Kidney (tissue), 14 donors: Measurements from ENCODE around the gene TMEM198. TPM values are rescaled to one million over a fixed set of nuclear protein-coding genes. Genes with fewer than 3 reads are reported as not detected.

ENCODE experiments used
- DNase-seq, 5 donors: peaks; one replicate each; pipeline ENCODE4 v3.0.0-alpha.2; 2013 to 2020
- FAIRE-seq: peaks from 2 replicates; lab custom pipeline; 2012; peaks lifted over from hg19 to GRCh38; lab: Jason Lieb, UNC
- H3K27ac ChIP-seq, 2 donors: one replicate each; pipeline ENCODE4 v1.7.0; 2013; ENCODE audit warnings: low read depth in 2 of 2, low read length in 2 of 2, inconsistent platforms in 1 of 2
- H3K27me3 ChIP-seq: one replicate; pipeline ENCODE4 v1.7.1; 2013; ENCODE audit warnings: low read length, inconsistent platforms; ENCODE audit not compliant: control insufficient read depth, insufficient read depth
- H3K36me3 ChIP-seq, 3 donors: one replicate each; pipeline versions ENCODE4 v1.7.0 to v1.7.1; 2013; ENCODE audit warnings: low read length in 3 of 3, control low read depth in 1 of 3, inconsistent platforms in 1 of 3; ENCODE audit not compliant: insufficient read depth in 3 of 3, control insufficient read depth in 2 of 3
- H3K4me1 ChIP-seq, 3 donors: one replicate each; pipeline versions ENCODE4 v1.7.0 to v1.7.1; 2013; ENCODE audit warnings: low read length in 3 of 3, inconsistent platforms in 1 of 3, low read depth in 1 of 3; ENCODE audit not compliant: control insufficient read depth in 2 of 3, insufficient read depth in 2 of 3
- H3K4me3 ChIP-seq, 3 donors: one replicate each; pipeline versions ENCODE4 v1.7.0 to v1.8.1; 2013; ENCODE audit warnings: low read length in 3 of 3, control low read depth in 1 of 3, inconsistent platforms in 1 of 3
- H3K9ac ChIP-seq, 3 donors: one replicate each; pipeline versions ENCODE4 v1.7.0 to v1.7.1; 2013; ENCODE audit warnings: low read length in 3 of 3, control low read depth in 1 of 3, inconsistent platforms in 1 of 3
- H3K9me3 ChIP-seq, 3 donors: one replicate each; pipeline versions ENCODE4 v1.7.0 to v1.7.1; 2013; ENCODE audit warnings: low read length in 3 of 3, control low read depth in 1 of 3, inconsistent platforms in 1 of 3; ENCODE audit not compliant: control insufficient read depth in 2 of 3, insufficient read depth in 1 of 3
- intact Hi-C: fragments of 100-400 bp; cut with DNase I; formaldehyde crosslinking; loops from one replicate; pipeline ENCODE4 v1.11.1; 2022
- polyA plus RNA-seq: library from polyadenylated mRNA; stranded (reverse); fragments of 350-450 nt; fragmentation: Illumina TruSeq; extraction: RNeasy Lipid Tissue Mini Kit (QIAGEN cat#74804); gene quantifications from one replicate; pipeline ENCODE4 v1.2.3, GENCODE V29; 2014; ENCODE audit warnings: low read depth, low replicate concordance; ENCODE audit not compliant: insufficient read depth
- total RNA-seq: library from RNA; stranded (reverse); fragmentation: NEBNext Ultra II Directional; extraction: Animal tissue kit (Norgen Biotek cat#: 25700); gene quantifications from one replicate; pipeline ENCODE4 v1.2.1, GENCODE V29; 2021
- TF ChIP-seq, protein P1 (sequence below): IDR thresholded peaks from 3 replicates; pipeline ENCODE4 v1.5.1; 2012; ENCODE audit warnings: mild to moderate bottlenecking, moderate library complexity, borderline replicate concordance; ENCODE audit not compliant: insufficient read depth; ENCODE audit errors: extremely low read depth
- donor health status: control.
- donor health status: control.
- donor health status: control.
- donor health status: control.
- donor health status: control.
- donor health status: DM: yes; HTN: yes; CAD: no.
- donor health status: Normal renal cell carcinoma (clear cell type).

TMEM198 gene
- total and polyA plus RNA-seq, 2 donors from 2014 or later: 4.2 to 4.5 TPM

DNA sequence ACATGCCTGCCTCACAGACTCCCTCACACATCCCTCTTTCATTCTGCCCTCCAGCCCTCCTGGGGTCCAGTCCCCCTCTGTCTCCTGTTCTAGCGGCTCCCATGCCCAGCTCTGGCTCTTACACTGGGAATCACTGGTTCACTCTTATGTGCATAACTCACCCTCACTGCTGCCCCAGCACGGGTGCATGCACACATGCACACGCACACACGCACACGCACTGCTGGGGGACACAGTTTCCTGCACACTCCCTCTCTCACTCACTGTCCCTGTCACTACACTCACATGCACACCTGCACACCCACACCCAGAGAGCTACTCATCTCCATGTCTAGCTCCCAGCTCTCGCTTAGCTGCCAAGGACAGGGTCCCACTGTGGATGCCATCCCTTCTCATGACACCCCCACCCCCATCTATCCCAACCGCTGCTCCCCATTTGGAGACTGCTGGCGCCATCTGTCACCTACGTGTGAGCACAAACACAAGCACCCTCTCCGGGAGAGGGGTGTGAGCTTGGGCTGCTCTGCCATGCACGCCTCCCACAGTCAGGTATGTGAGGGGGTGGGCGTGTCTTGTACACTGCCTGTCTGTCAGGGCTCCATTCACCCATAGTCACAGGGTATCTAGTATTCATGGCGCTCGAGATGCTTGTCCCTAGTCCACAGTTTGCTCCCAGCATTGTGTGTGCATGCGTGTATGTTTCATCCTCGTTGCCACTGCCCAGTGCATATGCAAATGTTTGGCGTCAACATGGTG, 27.8 kb upstream of the TMEM198 start:
- no peak overlapping the region for H3K9ac ChIP-seq
- H3K36me3 ChIP-seq: no peaks in the 10 kb centered on the region
- H3K4me3 ChIP-seq: no peak overlapping the region
- FAIRE-seq: no peak
- H3K9me3 ChIP-seq: no peaks in the 10 kb centered on the region
- no peaks in the 10 kb centered on the region for H3K27me3 ChIP-seq
- TF ChIP-seq, protein P1, sequence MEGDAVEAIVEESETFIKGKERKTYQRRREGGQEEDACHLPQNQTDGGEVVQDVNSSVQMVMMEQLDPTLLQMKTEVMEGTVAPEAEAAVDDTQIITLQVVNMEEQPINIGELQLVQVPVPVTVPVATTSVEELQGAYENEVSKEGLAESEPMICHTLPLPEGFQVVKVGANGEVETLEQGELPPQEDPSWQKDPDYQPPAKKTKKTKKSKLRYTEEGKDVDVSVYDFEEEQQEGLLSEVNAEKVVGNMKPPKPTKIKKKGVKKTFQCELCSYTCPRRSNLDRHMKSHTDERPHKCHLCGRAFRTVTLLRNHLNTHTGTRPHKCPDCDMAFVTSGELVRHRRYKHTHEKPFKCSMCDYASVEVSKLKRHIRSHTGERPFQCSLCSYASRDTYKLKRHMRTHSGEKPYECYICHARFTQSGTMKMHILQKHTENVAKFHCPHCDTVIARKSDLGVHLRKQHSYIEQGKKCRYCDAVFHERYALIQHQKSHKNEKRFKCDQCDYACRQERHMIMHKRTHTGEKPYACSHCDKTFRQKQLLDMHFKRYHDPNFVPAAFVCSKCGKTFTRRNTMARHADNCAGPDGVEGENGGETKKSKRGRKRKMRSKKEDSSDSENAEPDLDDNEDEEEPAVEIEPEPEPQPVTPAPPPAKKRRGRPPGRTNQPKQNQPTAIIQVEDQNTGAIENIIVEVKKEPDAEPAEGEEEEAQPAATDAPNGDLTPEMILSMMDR: no peak
- intact Hi-C loops: no loop called here
- H3K4me1 ChIP-seq: peaks cover 0 to 3% (median 2%) of the 10 kb centered on the region in 3 donors
- no peak overlapping the region for H3K27ac ChIP-seq
- no peak for DNase-seq

DNA sequence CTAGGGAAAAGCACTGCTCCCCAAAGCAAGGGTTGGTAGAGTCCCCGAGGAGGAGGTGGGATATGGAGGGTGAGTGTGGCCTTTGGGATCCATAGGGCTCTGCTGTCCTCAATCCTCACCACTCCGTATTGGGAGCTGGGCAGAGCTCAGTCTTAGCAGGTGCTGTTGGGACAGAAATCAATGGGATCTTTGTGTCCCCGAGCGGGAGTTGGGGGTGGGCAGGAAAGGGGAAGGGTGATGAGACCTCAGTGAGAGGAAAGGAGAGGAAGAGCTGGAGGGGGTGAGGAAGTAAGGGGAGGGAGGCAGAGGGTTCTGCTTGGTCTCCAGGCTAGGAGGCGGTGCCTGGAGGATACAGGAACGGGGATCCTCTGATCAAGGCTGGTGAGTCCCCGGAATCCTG, 26.9 kb upstream of the TMEM198 start:
- H3K27ac ChIP-seq: no peak overlapping the region
- H3K4me1 ChIP-seq: peaks cover 0 to 3% (median 2%) of the 10 kb centered on the region in 3 donors
- no peak for FAIRE-seq
- no peak overlapping the region for H3K9ac ChIP-seq
- intact Hi-C loops: no loop called here
- H3K9me3 ChIP-seq: no peaks in the 10 kb centered on the region
- DNase-seq: no peak
- TF ChIP-seq, protein P1: no peak
- H3K27me3 ChIP-seq: no peaks in the 10 kb centered on the region
- no peaks in the 10 kb centered on the region for H3K36me3 ChIP-seq
- no peak overlapping the region for H3K4me3 ChIP-seq

DNA sequence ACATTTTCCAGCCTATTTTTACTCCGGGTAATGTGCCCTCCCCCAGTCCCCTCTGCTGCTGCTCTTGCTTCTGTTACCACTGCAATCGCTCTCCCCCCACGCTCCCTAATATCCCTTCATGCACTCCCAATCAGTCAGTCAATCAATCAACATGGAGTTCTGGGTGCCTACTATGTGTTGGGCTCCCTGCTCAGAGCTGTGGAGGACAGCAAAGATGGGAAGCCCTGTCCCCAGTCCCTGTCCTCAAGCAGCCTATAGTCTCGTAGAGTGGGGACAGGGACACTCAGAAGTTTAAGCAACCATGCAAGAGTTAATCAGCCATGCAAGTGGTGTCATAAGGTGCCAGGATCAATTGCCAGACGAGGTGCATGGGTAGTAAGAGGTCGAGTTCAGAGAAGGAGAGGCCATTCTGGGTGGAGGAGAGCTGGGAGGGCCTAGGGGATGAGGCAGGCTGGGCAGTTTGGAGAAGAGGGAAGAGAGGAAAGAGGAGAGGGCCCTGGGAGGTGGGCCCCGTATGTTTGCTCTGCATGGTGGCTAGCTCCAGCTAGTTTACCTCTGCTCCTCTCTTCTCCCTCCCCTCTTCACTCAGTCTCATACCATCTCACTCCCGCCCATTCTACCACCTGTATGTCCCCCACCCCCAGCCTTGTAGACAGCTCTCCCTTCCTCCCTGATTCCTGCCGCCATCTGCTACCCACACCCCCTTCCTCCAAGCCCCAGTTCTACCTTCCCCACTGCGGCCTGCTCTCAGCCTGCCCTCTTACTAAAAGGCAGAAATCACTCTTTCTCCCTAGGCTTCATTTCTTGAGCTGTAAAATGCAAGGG, 25.7 kb upstream of the TMEM198 start:
- FAIRE-seq (no peak), DNase-seq (no peak)
- H3K36me3 ChIP-seq: no peaks in the 10 kb centered on the region
- H3K9me3 ChIP-seq: no peaks in the 10 kb centered on the region
- H3K9ac ChIP-seq: no peak overlapping the region
- H3K27me3 ChIP-seq: no peaks in the 10 kb centered on the region
- no peak overlapping the region for H3K4me3 ChIP-seq
- H3K27ac ChIP-seq: no peak overlapping the region
- TF ChIP-seq, protein P1: no peak
- peaks cover 0 to 3% (median 2%) of the 10 kb centered on the region in 3 donors for H3K4me1 ChIP-seq
- intact Hi-C loops: no loop called here
